Neural progenitor cell (in vitro differentiated cells): ENCODE results near the gene DLL1.

Experiments used
- EZH2 ChIP-seq: fragments of 200-600 bp; sonication (generic); IDR thresholded peaks from 2 replicates; pipeline ENCODE4 v1.6.1; 2017; ENCODE audit warnings: antibody characterized with exemption, mild to moderate bottlenecking, moderate library complexity
- EZH2phosphoT487 ChIP-seq: fragments of 200-600 bp; sonication (generic); IDR thresholded peaks from 2 replicates; pipeline ENCODE4 v1.6.1; 2017; ENCODE audit warnings: antibody characterized with exemption
- TF ChIP-seq, protein P1 (sequence below): fragments of 200-600 bp; sonication (generic); IDR thresholded peaks from 2 replicates; pipeline ENCODE4 v1.5.1; 2017; ENCODE audit warnings: antibody characterized with exemption, mild to moderate bottlenecking

- TF ChIP-seq, protein P1, sequence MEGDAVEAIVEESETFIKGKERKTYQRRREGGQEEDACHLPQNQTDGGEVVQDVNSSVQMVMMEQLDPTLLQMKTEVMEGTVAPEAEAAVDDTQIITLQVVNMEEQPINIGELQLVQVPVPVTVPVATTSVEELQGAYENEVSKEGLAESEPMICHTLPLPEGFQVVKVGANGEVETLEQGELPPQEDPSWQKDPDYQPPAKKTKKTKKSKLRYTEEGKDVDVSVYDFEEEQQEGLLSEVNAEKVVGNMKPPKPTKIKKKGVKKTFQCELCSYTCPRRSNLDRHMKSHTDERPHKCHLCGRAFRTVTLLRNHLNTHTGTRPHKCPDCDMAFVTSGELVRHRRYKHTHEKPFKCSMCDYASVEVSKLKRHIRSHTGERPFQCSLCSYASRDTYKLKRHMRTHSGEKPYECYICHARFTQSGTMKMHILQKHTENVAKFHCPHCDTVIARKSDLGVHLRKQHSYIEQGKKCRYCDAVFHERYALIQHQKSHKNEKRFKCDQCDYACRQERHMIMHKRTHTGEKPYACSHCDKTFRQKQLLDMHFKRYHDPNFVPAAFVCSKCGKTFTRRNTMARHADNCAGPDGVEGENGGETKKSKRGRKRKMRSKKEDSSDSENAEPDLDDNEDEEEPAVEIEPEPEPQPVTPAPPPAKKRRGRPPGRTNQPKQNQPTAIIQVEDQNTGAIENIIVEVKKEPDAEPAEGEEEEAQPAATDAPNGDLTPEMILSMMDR, result no peak
- TF ChIP-seq EZH2, result no peak
- no peak for TF ChIP-seq EZH2phosphoT487
Measured at GRCh38 chr6:170235391-170236125, 55.3 kb downstream of the DLL1 start.
